ENCODE results near the gene OR12D3.

- TF ChIP-seq POLR2AphosphoS5 (IDR thresholded peaks at IDR 0.05; ENCODE audit: low read depth, low read length): no peak
- no peak for TF ChIP-seq CTCF (IDR thresholded peaks at IDR 0.05 in 2 of 3, conservative IDR thresholded peaks at IDR 0.05 in 1 of 3; ENCODE audit: borderline replicate concordance in 1 of 3, insufficient read depth in 1 of 3, low read depth in 2 of 3, low read length in 2 of 3)
- TF ChIP-seq SP1 (IDR thresholded peaks at IDR 0.05; ENCODE audit: low read depth): no peak
- no peak for TF ChIP-seq ZBTB33 (IDR thresholded peaks at IDR 0.05; ENCODE audit: extremely low read depth, insufficient replicate concordance, low read length)
- TF ChIP-seq EZH2phosphoT487 (IDR thresholded peaks at IDR 0.05; ENCODE audit: borderline replicate concordance): no peak
- TF ChIP-seq SIN3A (IDR thresholded peaks at IDR 0.05; ENCODE audit: low read depth): no peak
- no peak for TF ChIP-seq POLR2A (IDR thresholded peaks at IDR 0.05; ENCODE audit: borderline replicate concordance, extremely low read depth, insufficient read depth, insufficient read length)
- no peak for TF ChIP-seq EZH2 (IDR thresholded peaks at IDR 0.05)
Measured at GRCh38 chr6:29345380-29345779, 29.7 kb downstream of the OR12D3 start.

Data from HCT116 (cell line).